SK-N-SH treated with all-trans-retinoic acid at 6 μM for 48 hours (cell line): ENCODE measurements around the gene MMGT1.

ENCODE experiments used
- ATAC-seq: fragments of 200-7000 bp; cut with Tn5 transposase; 3 replicates; pipeline ENCODE4 v1.9.1; 2020; ENCODE audit warnings: mild to moderate bottlenecking, moderate library complexity
- ARNTL ChIP-seq: fragments of 450-650 bp; formaldehyde crosslinking; IDR thresholded peaks from 2 replicates; pipeline ENCODE4 v1.5.0; 2020; ENCODE audit warnings: low read depth, mild to moderate bottlenecking, moderate library complexity, borderline replicate concordance
- BACH2 ChIP-seq: fragments of 250-450 bp; sonication (Bioruptor Pico); IDR thresholded peaks from 2 replicates; pipeline ENCODE4 v1.9.0; 2021; ENCODE audit warnings: mild to moderate bottlenecking, borderline replicate concordance
- CSDC2 ChIP-seq: fragments of 250-450 bp; sonication (Bioruptor Pico); IDR thresholded peaks from 2 replicates; pipeline ENCODE4 v1.5.0; 2020; ENCODE audit warnings: mild to moderate bottlenecking, moderate library complexity
- GLIS3 ChIP-seq: fragments of 250-450 bp; sonication (Bioruptor Pico); IDR thresholded peaks from 2 replicates; pipeline ENCODE4 v1.5.0; 2020; ENCODE audit warnings: mild to moderate bottlenecking, moderate library complexity
- ISL1 ChIP-seq: fragments of 250-450 bp; sonication (Bioruptor Pico); IDR thresholded peaks from 2 replicates; pipeline ENCODE4 v2.1.2; 2022; ENCODE audit warnings: mild to moderate bottlenecking, moderate library complexity
- OSR1 ChIP-seq: fragments of 250-450 bp; sonication (Bioruptor Pico); IDR thresholded peaks from 2 replicates; pipeline ENCODE4 v1.8.0; 2022; ENCODE audit warnings: moderate library complexity, mild to moderate bottlenecking, inconsistent platforms
- PPARA ChIP-seq: fragments of 250-450 bp; sonication (Bioruptor Pico); IDR thresholded peaks from 2 replicates; pipeline ENCODE4 v1.5.0; 2020; ENCODE audit warnings: mild to moderate bottlenecking, borderline replicate concordance
- RARB ChIP-seq: fragments of 250-450 bp; sonication (Bioruptor Pico); IDR thresholded peaks from 2 replicates; pipeline ENCODE4 v1.8.0; 2021; ENCODE audit warnings: mild to moderate bottlenecking, moderate library complexity
- SNAI2 ChIP-seq: fragments of 250-450 bp; sonication (Bioruptor Pico); IDR thresholded peaks from 2 replicates; pipeline ENCODE4 v1.5.0; 2020; ENCODE audit warnings: mild to moderate bottlenecking, moderate library complexity
- TCF4 ChIP-seq: fragments of 250-450 bp; sonication (Bioruptor Pico); IDR thresholded peaks from 2 replicates; pipeline ENCODE4 v1.8.0; 2021; ENCODE audit warnings: mild to moderate bottlenecking, moderate library complexity, borderline replicate concordance
- TOX ChIP-seq: fragments of 250-450 bp; sonication (Bioruptor Pico); IDR thresholded peaks from 2 replicates; pipeline ENCODE4 v1.8.0; 2021; ENCODE audit warnings: mild to moderate bottlenecking, moderate library complexity, borderline replicate concordance
- ZC3H10 ChIP-seq: fragments of 250-450 bp; sonication (Bioruptor Pico); IDR thresholded peaks from 2 replicates; pipeline ENCODE4 v1.5.1; 2021; ENCODE audit warnings: mild to moderate bottlenecking, moderate library complexity
- ZFP3 ChIP-seq: fragments of 250-450 bp; sonication (Bioruptor Pico); IDR thresholded peaks from 2 replicates; pipeline ENCODE4 v1.5.0; 2020; ENCODE audit warnings: mild to moderate bottlenecking, moderate library complexity
- ZNF565 ChIP-seq: fragments of 450-650 bp; formaldehyde crosslinking; conservative IDR thresholded peaks from 2 replicates; pipeline ENCODE4 v1.5.0; 2020; ENCODE audit warnings: low read depth, mild to moderate bottlenecking, moderate library complexity
- ZNF70 ChIP-seq: fragments of 450-650 bp; formaldehyde crosslinking; IDR thresholded peaks from 2 replicates; pipeline ENCODE4 v1.5.0; 2020; ENCODE audit warnings: mild to moderate bottlenecking, moderate library complexity
- ZNF8 ChIP-seq: fragments of 450-650 bp; formaldehyde crosslinking; IDR thresholded peaks from 2 replicates; pipeline ENCODE4 v1.5.0; 2020; ENCODE audit warnings: mild to moderate bottlenecking, moderate library complexity
- TF ChIP-seq, protein P1 (sequence below): fragments of 250-450 bp; sonication (Bioruptor Pico); IDR thresholded peaks from 2 replicates; pipeline ENCODE4 v1.8.0; 2020; ENCODE audit warnings: mild to moderate bottlenecking, moderate library complexity, borderline replicate concordance
- TF ChIP-seq, protein P2 (sequence below): fragments of 250-450 bp; sonication (Bioruptor Pico); IDR thresholded peaks from 2 replicates; pipeline ENCODE4 v1.5.1; 2020; ENCODE audit warnings: low read depth, mild to moderate bottlenecking, moderate library complexity
- TF ChIP-seq, protein P3 (sequence below): fragments of 250-450 bp; sonication (Bioruptor Pico); IDR thresholded peaks from 2 replicates; pipeline ENCODE4 v1.5.0; 2020; ENCODE audit warnings: mild to moderate bottlenecking, moderate library complexity
- TF ChIP-seq, protein P4 (sequence below): fragments of 250-450 bp; sonication (Bioruptor Pico); IDR thresholded peaks from 2 replicates; pipeline ENCODE4 v1.5.1; 2021; ENCODE audit warnings: mild to moderate bottlenecking, moderate library complexity
- TF ChIP-seq, protein P5 (sequence below): fragments of 250-450 bp; sonication (Bioruptor Pico); IDR thresholded peaks from 2 replicates; pipeline ENCODE4 v1.8.0; 2021; ENCODE audit warnings: low read depth, mild to moderate bottlenecking, moderate library complexity, borderline replicate concordance

Gene MMGT1

DNA sequence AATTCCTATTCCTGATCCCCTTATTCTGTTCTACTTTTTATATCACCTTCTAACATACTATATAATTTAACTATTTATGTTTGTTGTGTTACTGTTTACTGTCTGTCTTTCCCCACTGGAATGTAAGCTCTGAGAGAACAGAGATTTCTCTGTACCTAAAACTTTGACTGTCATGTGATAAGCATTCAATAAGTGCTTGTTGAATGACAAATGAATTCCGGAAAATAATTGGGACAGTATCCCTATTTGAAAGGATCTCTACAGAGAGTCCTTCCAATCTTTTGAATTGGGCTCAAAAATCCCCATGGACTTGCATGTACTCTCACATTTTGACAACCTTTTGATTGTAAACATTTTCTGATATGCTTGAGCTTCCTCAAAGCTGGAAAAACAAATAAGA, 1.6 kb upstream of the MMGT1 start:
- TF ChIP-seq ZNF8 (CRISPR knock-in tag) (no peak), SNAI2 (CRISPR knock-in tag) (no peak)
- no peak for ATAC-seq

DNA sequence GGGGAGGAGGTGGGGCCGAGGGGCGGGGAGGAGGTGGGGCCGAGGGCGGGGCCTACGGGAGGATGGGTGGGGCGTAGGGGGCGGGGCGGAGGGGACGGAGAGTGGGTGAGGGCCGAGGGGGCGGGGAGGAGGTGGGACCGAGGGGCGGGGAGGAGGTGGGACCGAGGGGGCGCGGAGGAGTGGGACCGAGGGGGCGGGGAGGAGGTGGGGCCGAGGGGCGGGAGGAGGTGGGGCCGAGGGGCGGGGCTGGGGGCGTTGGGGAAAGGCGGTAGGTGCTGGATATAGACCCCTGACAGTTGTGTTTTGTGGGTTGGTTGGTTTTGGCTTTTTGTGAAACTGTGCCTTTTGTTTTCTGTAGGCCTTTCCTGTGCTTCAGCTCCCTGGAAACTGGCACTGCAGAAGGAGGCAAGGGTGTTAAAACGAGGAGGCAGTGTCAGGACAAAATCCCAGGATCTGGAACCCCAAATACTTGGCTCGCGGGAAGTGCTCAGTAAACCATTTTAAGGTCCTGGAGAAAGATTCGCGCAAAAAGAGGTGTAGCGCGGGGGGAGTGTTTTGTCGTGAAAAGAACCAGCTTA, 580 bp upstream of the MMGT1 start:
- TF ChIP-seq BACH2 (CRISPR knock-in tag), result no peak
- TF ChIP-seq, protein P1, sequence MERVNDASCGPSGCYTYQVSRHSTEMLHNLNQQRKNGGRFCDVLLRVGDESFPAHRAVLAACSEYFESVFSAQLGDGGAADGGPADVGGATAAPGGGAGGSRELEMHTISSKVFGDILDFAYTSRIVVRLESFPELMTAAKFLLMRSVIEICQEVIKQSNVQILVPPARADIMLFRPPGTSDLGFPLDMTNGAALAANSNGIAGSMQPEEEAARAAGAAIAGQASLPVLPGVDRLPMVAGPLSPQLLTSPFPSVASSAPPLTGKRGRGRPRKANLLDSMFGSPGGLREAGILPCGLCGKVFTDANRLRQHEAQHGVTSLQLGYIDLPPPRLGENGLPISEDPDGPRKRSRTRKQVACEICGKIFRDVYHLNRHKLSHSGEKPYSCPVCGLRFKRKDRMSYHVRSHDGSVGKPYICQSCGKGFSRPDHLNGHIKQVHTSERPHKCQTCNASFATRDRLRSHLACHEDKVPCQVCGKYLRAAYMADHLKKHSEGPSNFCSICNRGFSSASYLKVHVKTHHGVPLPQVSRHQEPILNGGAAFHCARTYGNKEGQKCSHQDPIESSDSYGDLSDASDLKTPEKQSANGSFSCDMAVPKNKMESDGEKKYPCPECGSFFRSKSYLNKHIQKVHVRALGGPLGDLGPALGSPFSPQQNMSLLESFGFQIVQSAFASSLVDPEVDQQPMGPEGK (CRISPR knock-in tag), result no peak
- no peak for TF ChIP-seq PPARA
- no peak for TF ChIP-seq OSR1 (CRISPR knock-in tag)
- no peak for TF ChIP-seq ZNF8 (CRISPR knock-in tag)
- TF ChIP-seq GLIS3, result no peak
- TF ChIP-seq, protein P2, sequence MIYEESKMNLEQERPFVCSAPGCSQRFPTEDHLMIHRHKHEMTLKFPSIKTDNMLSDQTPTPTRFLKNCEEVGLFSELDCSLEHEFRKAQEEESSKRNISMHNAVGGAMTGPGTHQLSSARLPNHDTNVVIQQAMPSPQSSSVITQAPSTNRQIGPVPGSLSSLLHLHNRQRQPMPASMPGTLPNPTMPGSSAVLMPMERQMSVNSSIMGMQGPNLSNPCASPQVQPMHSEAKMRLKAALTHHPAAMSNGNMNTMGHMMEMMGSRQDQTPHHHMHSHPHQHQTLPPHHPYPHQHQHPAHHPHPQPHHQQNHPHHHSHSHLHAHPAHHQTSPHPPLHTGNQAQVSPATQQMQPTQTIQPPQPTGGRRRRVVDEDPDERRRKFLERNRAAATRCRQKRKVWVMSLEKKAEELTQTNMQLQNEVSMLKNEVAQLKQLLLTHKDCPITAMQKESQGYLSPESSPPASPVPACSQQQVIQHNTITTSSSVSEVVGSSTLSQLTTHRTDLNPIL (CRISPR knock-in tag), result no peak
- TF ChIP-seq, protein P3, sequence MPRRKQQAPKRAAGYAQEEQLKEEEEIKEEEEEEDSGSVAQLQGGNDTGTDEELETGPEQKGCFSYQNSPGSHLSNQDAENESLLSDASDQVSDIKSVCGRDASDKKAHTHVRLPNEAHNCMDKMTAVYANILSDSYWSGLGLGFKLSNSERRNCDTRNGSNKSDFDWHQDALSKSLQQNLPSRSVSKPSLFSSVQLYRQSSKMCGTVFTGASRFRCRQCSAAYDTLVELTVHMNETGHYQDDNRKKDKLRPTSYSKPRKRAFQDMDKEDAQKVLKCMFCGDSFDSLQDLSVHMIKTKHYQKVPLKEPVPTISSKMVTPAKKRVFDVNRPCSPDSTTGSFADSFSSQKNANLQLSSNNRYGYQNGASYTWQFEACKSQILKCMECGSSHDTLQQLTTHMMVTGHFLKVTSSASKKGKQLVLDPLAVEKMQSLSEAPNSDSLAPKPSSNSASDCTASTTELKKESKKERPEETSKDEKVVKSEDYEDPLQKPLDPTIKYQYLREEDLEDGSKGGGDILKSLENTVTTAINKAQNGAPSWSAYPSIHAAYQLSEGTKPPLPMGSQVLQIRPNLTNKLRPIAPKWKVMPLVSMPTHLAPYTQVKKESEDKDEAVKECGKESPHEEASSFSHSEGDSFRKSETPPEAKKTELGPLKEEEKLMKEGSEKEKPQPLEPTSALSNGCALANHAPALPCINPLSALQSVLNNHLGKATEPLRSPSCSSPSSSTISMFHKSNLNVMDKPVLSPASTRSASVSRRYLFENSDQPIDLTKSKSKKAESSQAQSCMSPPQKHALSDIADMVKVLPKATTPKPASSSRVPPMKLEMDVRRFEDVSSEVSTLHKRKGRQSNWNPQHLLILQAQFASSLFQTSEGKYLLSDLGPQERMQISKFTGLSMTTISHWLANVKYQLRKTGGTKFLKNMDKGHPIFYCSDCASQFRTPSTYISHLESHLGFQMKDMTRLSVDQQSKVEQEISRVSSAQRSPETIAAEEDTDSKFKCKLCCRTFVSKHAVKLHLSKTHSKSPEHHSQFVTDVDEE (CRISPR knock-in tag), result no peak
- no peak for TF ChIP-seq ZFP3
- TF ChIP-seq ISL1 (CRISPR knock-in tag), result no peak
- no peak for TF ChIP-seq ZNF70
- TF ChIP-seq TCF4 (CRISPR knock-in tag), result no peak
- TF ChIP-seq SNAI2 (CRISPR knock-in tag), result no peak
- TF ChIP-seq ARNTL, result no peak
- no peak for TF ChIP-seq RARB (CRISPR knock-in tag)
- no peak for TF ChIP-seq TOX (CRISPR knock-in tag)
- TF ChIP-seq ZC3H10 (CRISPR knock-in tag), result no peak
- peak; percentile 38 for ATAC-seq

DNA sequence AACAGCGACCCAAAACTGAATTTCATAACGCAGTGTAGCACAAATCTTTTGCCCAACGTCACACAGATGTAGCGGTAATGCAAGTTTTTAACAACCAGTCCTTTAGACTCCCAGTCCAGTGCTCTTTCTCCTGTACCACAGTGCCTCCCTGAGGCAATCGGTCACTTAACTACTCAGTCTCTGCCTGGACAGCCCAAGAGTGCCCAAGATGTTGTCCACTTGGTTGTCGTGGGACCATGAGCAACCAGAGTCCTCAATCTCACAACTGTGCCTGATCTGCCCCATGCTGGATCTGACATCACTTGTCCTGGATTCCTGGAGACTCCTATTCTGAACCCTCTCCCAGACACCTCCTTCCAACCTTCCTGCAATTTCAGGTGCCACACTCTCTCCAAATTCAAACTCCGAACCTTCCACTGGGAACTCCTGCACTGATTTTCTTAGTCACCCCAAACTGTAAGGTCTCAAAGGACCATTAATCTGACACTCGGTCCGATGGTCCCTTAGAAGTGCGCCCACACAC, 702 bp downstream of the MMGT1 start:
- ATAC-seq, result peak; percentile 55
- no peak for TF ChIP-seq ZNF70
- TF ChIP-seq OSR1 (CRISPR knock-in tag), result no peak
- TF ChIP-seq CSDC2 (CRISPR knock-in tag), result no peak
- TF ChIP-seq BACH2 (CRISPR knock-in tag), result no peak

DNA sequence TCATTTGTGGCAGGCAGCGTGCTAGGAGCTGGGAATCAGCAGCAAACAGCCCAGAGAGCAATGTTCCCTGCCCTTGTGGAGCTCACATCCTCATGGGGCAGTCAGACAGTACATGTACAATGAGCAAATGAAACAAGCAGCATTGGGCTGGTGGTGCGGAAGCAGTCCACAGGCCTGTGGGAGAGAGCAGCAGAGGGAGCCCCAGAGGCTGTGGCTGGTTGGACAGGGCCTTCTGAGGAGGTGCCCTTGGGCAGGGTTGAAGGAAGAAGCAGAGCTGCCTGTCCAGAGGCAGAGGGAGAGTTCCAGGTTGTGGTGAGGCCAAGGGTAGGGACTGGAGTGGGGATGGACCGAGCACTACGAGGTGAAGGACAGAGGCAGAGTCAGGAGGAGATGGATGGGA, 22.5 kb downstream of the MMGT1 start:
- no peak for ATAC-seq
- TF ChIP-seq, protein P1 (CRISPR knock-in tag), result no peak
- TF ChIP-seq, protein P2 (CRISPR knock-in tag), result no peak
- TF ChIP-seq CSDC2 (CRISPR knock-in tag) (no peak), ARNTL (no peak), BACH2 (CRISPR knock-in tag) (no peak), GLIS3 (no peak), ISL1 (CRISPR knock-in tag) (no peak), OSR1 (CRISPR knock-in tag) (no peak), SNAI2 (CRISPR knock-in tag) (no peak), PPARA (no peak), ZNF70 (no peak), ZNF8 (CRISPR knock-in tag) (no peak), ZNF565 (CRISPR knock-in tag) (no peak)
- TF ChIP-seq, protein P4, sequence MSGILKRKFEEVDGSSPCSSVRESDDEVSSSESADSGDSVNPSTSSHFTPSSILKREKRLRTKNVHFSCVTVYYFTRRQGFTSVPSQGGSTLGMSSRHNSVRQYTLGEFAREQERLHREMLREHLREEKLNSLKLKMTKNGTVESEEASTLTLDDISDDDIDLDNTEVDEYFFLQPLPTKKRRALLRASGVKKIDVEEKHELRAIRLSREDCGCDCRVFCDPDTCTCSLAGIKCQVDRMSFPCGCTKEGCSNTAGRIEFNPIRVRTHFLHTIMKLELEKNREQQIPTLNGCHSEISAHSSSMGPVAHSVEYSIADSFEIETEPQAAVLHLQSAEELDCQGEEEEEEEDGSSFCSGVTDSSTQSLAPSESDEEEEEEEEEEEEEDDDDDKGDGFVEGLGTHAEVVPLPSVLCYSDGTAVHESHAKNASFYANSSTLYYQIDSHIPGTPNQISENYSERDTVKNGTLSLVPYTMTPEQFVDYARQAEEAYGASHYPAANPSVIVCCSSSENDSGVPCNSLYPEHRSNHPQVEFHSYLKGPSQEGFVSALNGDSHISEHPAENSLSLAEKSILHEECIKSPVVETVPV (CRISPR knock-in tag), result no peak
- TF ChIP-seq, protein P5, sequence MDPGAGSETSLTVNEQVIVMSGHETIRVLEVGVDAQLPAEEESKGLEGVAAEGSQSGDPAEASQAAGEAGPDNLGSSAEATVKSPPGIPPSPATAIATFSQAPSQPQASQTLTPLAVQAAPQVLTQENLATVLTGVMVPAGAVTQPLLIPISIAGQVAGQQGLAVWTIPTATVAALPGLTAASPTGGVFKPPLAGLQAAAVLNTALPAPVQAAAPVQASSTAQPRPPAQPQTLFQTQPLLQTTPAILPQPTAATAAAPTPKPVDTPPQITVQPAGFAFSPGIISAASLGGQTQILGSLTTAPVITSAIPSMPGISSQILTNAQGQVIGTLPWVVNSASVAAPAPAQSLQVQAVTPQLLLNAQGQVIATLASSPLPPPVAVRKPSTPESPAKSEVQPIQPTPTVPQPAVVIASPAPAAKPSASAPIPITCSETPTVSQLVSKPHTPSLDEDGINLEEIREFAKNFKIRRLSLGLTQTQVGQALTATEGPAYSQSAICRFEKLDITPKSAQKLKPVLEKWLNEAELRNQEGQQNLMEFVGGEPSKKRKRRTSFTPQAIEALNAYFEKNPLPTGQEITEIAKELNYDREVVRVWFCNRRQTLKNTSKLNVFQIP (CRISPR knock-in tag), result no peak
